CD8-positive, alpha-beta memory T cell (primary cell): Measurements from ENCODE around the gene HSPA14. TPM values are rescaled to one million over a fixed set of nuclear protein-coding genes. Genes with fewer than 3 reads are reported as not detected.
A peak's percentile ranks its signal among the peaks of the same experiment; 100 is the strongest.

ENCODE experiments used
- CTCF ChIA-PET: fragments of 350-600 bp; sonication (Branson Sonifier 250); formaldehyde crosslinking; loops from one replicate; lab custom pipeline; 2021; ENCODE audit warnings: antibody characterized with exemption; lab: Charles Lee
- POLR2A ChIA-PET: fragments of 350-600 bp; sonication (Branson Sonifier 250); formaldehyde crosslinking; loops from one replicate; lab custom pipeline; 2021; ENCODE audit warnings: antibody characterized with exemption; lab: Charles Lee
- DNase-seq, 5 donors: peaks; one replicate each; pipeline versions ENCODE4 v3.0.0 to v3.0.0-alpha.2; 2020 to 2022; ENCODE audit warnings: mixed read lengths in 1 of 5
- H3K27ac ChIP-seq: one replicate; pipeline ENCODE4 v1.7.0; 2013; ENCODE audit warnings: low read depth, mild to moderate bottlenecking, low read length, moderate library complexity
- H3K27me3 ChIP-seq: 2 replicates; pipeline ENCODE4 v1.7.0; 2013; ENCODE audit warnings: low read length, mild to moderate bottlenecking; ENCODE audit not compliant: insufficient read depth, poor library complexity, severe bottlenecking
- H3K36me3 ChIP-seq: 2 replicates; pipeline ENCODE4 v1.7.0; 2013; ENCODE audit warnings: mild to moderate bottlenecking, low read length, moderate library complexity; ENCODE audit not compliant: insufficient read depth
- H3K4me1 ChIP-seq: 2 replicates; pipeline ENCODE4 v1.7.0; 2013; ENCODE audit warnings: mild to moderate bottlenecking, low read length, moderate library complexity; ENCODE audit not compliant: insufficient read depth
- H3K4me3 ChIP-seq: 2 replicates; pipeline ENCODE4 v1.7.0; 2013; ENCODE audit warnings: mild to moderate bottlenecking, low read length
- H3K9me3 ChIP-seq: 2 replicates; pipeline ENCODE4 v1.7.0; 2013; ENCODE audit warnings: mild to moderate bottlenecking, low read length
- H3K27ac Mint-ChIP-seq, 8 donors: one replicate each; pipeline ENCODE4 v1.8.0; 2020 to 2021; ENCODE audit warnings: mixed read lengths in 8 of 8, mild to moderate bottlenecking in 6 of 8, inconsistent platforms in 3 of 8, moderate library complexity in 3 of 8
- H3K27me3 Mint-ChIP-seq, 2 donors: one replicate each; pipeline ENCODE4 v1.8.0; 2020 to 2021; ENCODE audit warnings: mixed read lengths in 2 of 2, mild to moderate bottlenecking in 1 of 2, moderate library complexity in 1 of 2
- H3K36me3 Mint-ChIP-seq, 3 donors: one replicate each; pipeline ENCODE4 v1.8.0; 2020 to 2021; ENCODE audit warnings: mixed read lengths in 3 of 3, inconsistent platforms in 1 of 3, mild to moderate bottlenecking in 1 of 3
- H3K4me1 Mint-ChIP-seq, 3 donors: one replicate each; pipeline ENCODE4 v1.8.0; 2020 to 2021; ENCODE audit warnings: mixed read lengths in 3 of 3, inconsistent platforms in 1 of 3, mild to moderate bottlenecking in 1 of 3
- H3K4me3 Mint-ChIP-seq, 7 donors: one replicate each; pipeline ENCODE4 v1.8.0; 2020 to 2021; ENCODE audit warnings: mixed read lengths in 7 of 7, mild to moderate bottlenecking in 6 of 7, moderate library complexity in 4 of 7, inconsistent platforms in 2 of 7
- H3K9me3 Mint-ChIP-seq, 5 donors: one replicate each; pipeline ENCODE4 v1.8.0; 2020 to 2022; ENCODE audit warnings: mixed read lengths in 5 of 5, mild to moderate bottlenecking in 3 of 5, moderate library complexity in 2 of 5, inconsistent platforms in 1 of 5
- polyA plus RNA-seq: library from polyadenylated mRNA; unstranded; fragments of 300-500 nt; fragmentation: Illumina TruSeq; gene quantifications from one replicate; pipeline ENCODE4 v1.2.3, GENCODE V29; 2021
- total RNA-seq, 2 experiments: library from RNA; stranded (reverse); gene quantifications; one replicate each; pipeline ENCODE4 v1.2.3, GENCODE V29; 2021

HSPA14 gene
- total RNA-seq (10 to 100 TPM; 43.3 to 45.5 TPM), polyA plus RNA-seq (20.0 TPM)

- Mint-ChIP-seq H3K4me1 (peaks cover 24 to 46% (median 43%) of the 10 kb centered on the region in 3 donors), H3K27me3 (no peaks in the 10 kb centered on the region), H3K9me3 (no peaks in the 10 kb centered on the region), H3K4me3 (peak within 1 kb of the TSS; percentile 93 to 99 (median 96)), H3K27ac (peak within 1 kb of the TSS; percentile 86 to 99 (median 98)), H3K36me3 (peaks cover 0 to 47% (median 9%) of the 10 kb centered on the region in 3 donors)
- peaks cover 22% of the 10 kb centered on the region for H3K4me1 ChIP-seq
- peak within 1 kb of the TSS; percentile 93 for H3K4me3 ChIP-seq
- H3K9me3 ChIP-seq = no peaks in the 10 kb centered on the region
- CTCF ChIA-PET = interaction anchor here (0.6 to 3.0 kb wide), 17 partner anchors 10 to 641 kb away, joined by 3 to 13 read pairs (median 4); partner anchors contain the start of genes MEIG1 and SUV39H2
- POLR2A ChIA-PET = interaction anchor here (0.6 to 3.6 kb wide), 11 partner anchors 13 to 1997 kb away, joined by 3 to 35 read pairs (median 5); partner anchors contain the start of genes DCLRE1C, MEIG1, NMT2 and SUV39H2
- peaks cover 23% of the 10 kb centered on the region for H3K36me3 ChIP-seq
- peak within 1 kb of the TSS; percentile 98 for H3K27ac ChIP-seq
- DNase-seq = peak; percentile 99
- no peaks in the 10 kb centered on the region for H3K27me3 ChIP-seq
Measured at GRCh38 chr10:14837757-14838581, at the start of gene HSPA14, which contains the start of the genes CDNF and MSANTD7. Gene HSPA14 (plus strand): TSS chr10:14838306. CDS start chr10:14838403, 97 bp downstream. Gene CDNF (minus strand): TSS chr10:14838037. CDS start chr10:14837946, 91 bp downstream. Gene MSANTD7 (plus strand): TSS chr10:14838306. CDS start chr10:14842285, 3,979 bp downstream.

GRCh38 chr10:14798636-14799035, 39.5 kb upstream of the HSPA14 start:
- H3K9me3 Mint-ChIP-seq = no peaks in the 10 kb centered on the region
- CTCF ChIA-PET = no interaction called here

GRCh38 chr10:14800397-14800796, 37.7 kb upstream of the HSPA14 start:
- H3K4me1 ChIP-seq = no peaks in the 10 kb centered on the region
- no peaks in the 10 kb centered on the region for H3K36me3 ChIP-seq
- H3K27me3 Mint-ChIP-seq = peaks cover 0 to 3% of the 10 kb centered on the region in 2 donors
- no peak overlapping the region for H3K4me3 Mint-ChIP-seq
- H3K27me3 ChIP-seq = no peaks in the 10 kb centered on the region
- H3K4me1 Mint-ChIP-seq = no peaks in the 10 kb centered on the region
- ChIA-PET POLR2A (no interaction called here), CTCF (interaction anchor here (0.9 kb wide), 1 partner anchor 302 kb away, joined by 3 read pairs; no protein-coding TSS in a partner anchor)
- no peak for DNase-seq
- H3K27ac Mint-ChIP-seq = no peak overlapping the region
- no peak overlapping the region for H3K27ac ChIP-seq
- H3K4me3 ChIP-seq = no peak overlapping the region
- no peaks in the 10 kb centered on the region for H3K9me3 ChIP-seq
- H3K36me3 Mint-ChIP-seq = no peaks in the 10 kb centered on the region
- no peaks in the 10 kb centered on the region for H3K9me3 Mint-ChIP-seq

More at GRCh38 chr10:14798636-14799035, 39.5 kb upstream of the HSPA14 start:
- POLR2A ChIA-PET = no interaction called here
- Mint-ChIP-seq H3K4me1 (no peaks in the 10 kb centered on the region), H3K27ac (no peak overlapping the region), H3K4me3 (no peak overlapping the region), H3K27me3 (peaks cover 0 to 3% of the 10 kb centered on the region in 2 donors), H3K36me3 (no peaks in the 10 kb centered on the region)
- Histone ChIP-seq H3K4me1 (no peaks in the 10 kb centered on the region), H3K4me3 (no peak overlapping the region), H3K27ac (no peak overlapping the region), H3K27me3 (no peaks in the 10 kb centered on the region), H3K9me3 (no peaks in the 10 kb centered on the region), H3K36me3 (no peaks in the 10 kb centered on the region)
- no peak for DNase-seq

DNA sequence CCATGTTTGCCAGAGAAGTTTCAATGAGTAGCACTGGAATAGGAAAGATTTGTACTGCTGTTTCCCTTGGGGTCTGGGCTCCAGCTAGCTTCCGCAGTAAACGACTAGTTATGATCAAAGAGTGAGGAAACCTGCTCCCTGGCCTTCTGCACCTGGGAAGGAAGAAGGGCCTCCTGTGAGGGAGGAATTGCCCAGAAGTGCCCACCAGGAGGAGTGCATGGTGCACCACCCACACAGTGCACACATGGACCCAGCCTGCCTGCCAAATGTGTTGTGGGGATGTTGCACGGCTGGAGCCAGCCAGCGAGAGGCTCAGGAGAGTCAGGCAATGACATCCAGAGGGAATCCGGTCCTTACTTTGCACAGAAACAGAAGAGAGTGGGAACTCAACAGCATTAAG, 36.4 kb upstream of the HSPA14 start:
- H3K27ac ChIP-seq = no peak overlapping the region
- H3K4me3 Mint-ChIP-seq = no peak overlapping the region
- no peak for DNase-seq
- H3K4me1 ChIP-seq = no peaks in the 10 kb centered on the region
- H3K4me3 ChIP-seq = no peak overlapping the region
- no peaks in the 10 kb centered on the region for H3K9me3 ChIP-seq
- H3K27ac Mint-ChIP-seq = no peak overlapping the region
- POLR2A ChIA-PET = no interaction called here
- H3K36me3 ChIP-seq = no peaks in the 10 kb centered on the region
- CTCF ChIA-PET = interaction anchor here (0.9 kb wide), 1 partner anchor 21 kb away, joined by 3 read pairs; no protein-coding TSS in a partner anchor
- H3K9me3 Mint-ChIP-seq = no peaks in the 10 kb centered on the region
- no peaks in the 10 kb centered on the region for H3K36me3 Mint-ChIP-seq
- H3K27me3 ChIP-seq = no peaks in the 10 kb centered on the region
- H3K4me1 Mint-ChIP-seq = no peaks in the 10 kb centered on the region
- H3K27me3 Mint-ChIP-seq = peaks cover 0 to 3% of the 10 kb centered on the region in 2 donors

- Histone ChIP-seq H3K27me3 (no peaks in the 10 kb centered on the region), H3K27ac (no peak overlapping the region), H3K4me1 (no peaks in the 10 kb centered on the region), H3K36me3 (no peaks in the 10 kb centered on the region), H3K4me3 (no peak overlapping the region), H3K9me3 (no peaks in the 10 kb centered on the region)
- H3K4me1 Mint-ChIP-seq = no peaks in the 10 kb centered on the region
- H3K4me3 Mint-ChIP-seq = no peak overlapping the region
- DNase-seq = no peak
- H3K27ac Mint-ChIP-seq = no peak overlapping the region
- no peaks in the 10 kb centered on the region for H3K9me3 Mint-ChIP-seq
- ChIA-PET CTCF (no interaction called here), POLR2A (interaction anchor here (0.7 kb wide), 1 partner anchor 84 kb away, joined by 3 read pairs; no protein-coding TSS in a partner anchor)
- H3K27me3 Mint-ChIP-seq = peaks cover 0 to 3% of the 10 kb centered on the region in 2 donors
- no peaks in the 10 kb centered on the region for H3K36me3 Mint-ChIP-seq
Measured at GRCh38 chr10:14803827-14804226, 34.3 kb upstream of the HSPA14 start.

GRCh38 chr10:14806318-14806717, 31.8 kb upstream of the HSPA14 start:
- POLR2A ChIA-PET = no interaction called here
- Mint-ChIP-seq H3K4me1 (peaks cover 0 to 3% (median under 1%) of the 10 kb centered on the region in 3 donors), H3K27me3 (no peaks in the 10 kb centered on the region), H3K4me3 (no peak overlapping the region), H3K27ac (no peak overlapping the region), H3K9me3 (no peaks in the 10 kb centered on the region), H3K36me3 (no peaks in the 10 kb centered on the region)
- H3K9me3 ChIP-seq = no peaks in the 10 kb centered on the region
- H3K36me3 ChIP-seq = no peaks in the 10 kb centered on the region
- no peaks in the 10 kb centered on the region for H3K27me3 ChIP-seq
- H3K27ac ChIP-seq = no peak overlapping the region
- DNase-seq = no peak
- H3K4me3 ChIP-seq = no peak overlapping the region
- CTCF ChIA-PET = no interaction called here
- H3K4me1 ChIP-seq = no peaks in the 10 kb centered on the region

DNA sequence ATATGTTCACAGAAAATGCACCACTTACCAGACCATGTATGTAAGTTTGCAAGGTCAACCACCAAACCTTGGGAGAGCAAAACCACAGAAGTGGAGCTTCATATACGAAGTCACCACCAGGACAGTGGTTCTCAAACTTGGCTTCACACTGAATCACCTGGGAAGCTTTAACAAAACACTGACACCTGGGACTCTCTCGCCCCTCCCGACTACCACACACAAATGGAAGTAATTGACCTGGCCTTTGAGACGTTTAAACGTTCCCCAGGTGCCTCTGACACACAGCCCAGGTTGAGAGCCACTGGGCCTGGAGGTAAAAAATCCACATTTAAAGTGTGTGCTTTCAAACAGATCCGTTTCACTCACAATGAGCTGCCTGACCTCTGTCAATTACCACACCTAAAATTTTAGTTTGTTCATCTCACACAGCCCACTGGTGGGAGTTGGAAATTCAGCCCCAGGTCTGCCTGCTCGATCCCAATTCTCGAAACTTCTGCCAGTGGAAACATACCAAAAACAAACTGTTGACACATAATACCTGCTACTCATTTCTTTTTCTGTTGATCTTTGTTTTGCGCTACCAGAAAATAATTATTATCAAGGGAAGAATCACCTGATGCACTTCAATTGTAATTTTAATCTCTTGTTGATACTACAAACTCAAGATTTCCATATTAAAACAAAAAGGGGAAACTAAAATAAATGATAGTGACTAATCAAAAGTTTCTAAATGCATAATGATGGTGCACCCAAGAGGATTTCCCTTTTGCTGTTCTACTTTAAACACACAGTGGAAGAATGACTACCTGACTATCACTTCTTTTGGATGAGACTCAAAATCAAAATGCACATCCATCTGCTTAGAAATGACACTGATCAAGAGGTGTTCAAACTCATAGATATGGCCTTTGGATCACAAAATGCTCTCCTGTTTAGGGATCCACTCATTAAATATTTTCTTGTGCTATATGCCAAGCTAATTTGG, 26.8 kb upstream of the HSPA14 start:
- ChIA-PET CTCF (no interaction called here), POLR2A (no interaction called here)
- Mint-ChIP-seq H3K4me1 (peaks cover 3 to 22% (median 20%) of the 10 kb centered on the region in 3 donors), H3K36me3 (peaks cover 0 to 2% (median 0%) of the 10 kb centered on the region in 3 donors), H3K27ac (peak overlapping the region in 3 of 8 donors; percentile 19 to 95 (median 36)), H3K4me3 (no peak overlapping the region), H3K27me3 (no peaks in the 10 kb centered on the region), H3K9me3 (no peaks in the 10 kb centered on the region)
- Histone ChIP-seq H3K27me3 (no peaks in the 10 kb centered on the region), H3K4me3 (no peak overlapping the region), H3K27ac (no peak overlapping the region), H3K9me3 (no peaks in the 10 kb centered on the region), H3K36me3 (no peaks in the 10 kb centered on the region), H3K4me1 (peaks cover 9% of the 10 kb centered on the region)
- DNase-seq = no peak
